BJ (cell line): ENCODE data around the gene CFAP46. TPM values are rescaled to one million over a fixed set of nuclear protein-coding genes. Genes with fewer than 3 reads are reported as not detected.

Experiments
- CTCF ChIA-PET: fragments of 350-600 bp; formaldehyde crosslinking; extraction: SDS; loops from one replicate; lab custom pipeline; 2021; ENCODE audit warnings: antibody characterized with exemption, inconsistent platforms; lab: Yijun Ruan, JAX
- POLR2A ChIA-PET: fragments of 300-600 bp; sonication (Branson Sonifier 250); formaldehyde crosslinking; extraction: SDS; loops from one replicate; lab custom pipeline; 2021; ENCODE audit warnings: antibody characterized with exemption; lab: Charles Lee
- DNase-seq: peaks from one replicate; pipeline ENCODE4 v3.0.0-alpha.2; 2011; ENCODE audit warnings: low read depth
- H3K27me3 ChIP-seq: 2 replicates; pipeline ENCODE4 v1.6.0; 2011; ENCODE audit warnings: low read length; ENCODE audit not compliant: control insufficient read depth, insufficient read depth
- H3K36me3 ChIP-seq: 2 replicates; pipeline ENCODE4 v1.5.1; 2011; ENCODE audit warnings: low read length; ENCODE audit not compliant: control insufficient read depth, insufficient read depth
- H3K4me3 ChIP-seq: 2 replicates; pipeline ENCODE4 v1.5.1; 2011; ENCODE audit warnings: low read depth, mild to moderate bottlenecking, control low read depth, low read length
- polyA plus RNA-seq: library from polyadenylated mRNA; depleted of rRNA; stranded (reverse); fragments of >200 nt; gene quantifications from 2 replicates; pipeline ENCODE4 v1.2.3, GENCODE V29; 2011
- TF ChIP-seq, protein P1 (sequence below): IDR thresholded peaks from 2 replicates; pipeline ENCODE4 v1.5.1; 2011; ENCODE audit warnings: low read depth, mild to moderate bottlenecking, control low read depth, inconsistent platforms, low read length, moderate library complexity; ENCODE audit not compliant: insufficient read depth

CFAP46 gene
- polyA plus RNA-seq, 1 experiment, result 1.8 TPM

DNA sequence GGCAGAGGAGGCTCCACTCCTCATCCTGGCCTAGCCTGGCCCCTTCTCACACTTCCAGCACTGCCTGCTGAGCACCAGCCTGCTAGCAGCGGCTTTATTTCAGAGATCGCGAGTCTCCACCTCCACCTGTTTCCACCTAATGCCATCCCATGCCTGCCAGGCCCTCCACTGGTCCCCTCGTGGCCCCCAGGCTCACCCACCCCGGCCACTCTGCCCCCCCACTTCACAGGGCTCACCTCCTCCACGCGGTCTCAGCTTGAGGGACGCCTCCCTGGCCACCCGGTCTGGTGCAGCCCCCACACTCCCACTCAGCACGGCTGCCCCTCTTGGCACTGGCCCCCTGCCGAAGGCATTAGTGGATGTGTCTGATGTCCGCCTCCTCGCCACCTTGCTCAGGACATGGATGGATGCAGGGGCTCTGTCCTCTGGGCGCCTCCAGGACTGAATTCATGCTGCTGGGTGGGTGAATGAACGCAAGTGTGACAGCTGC is 152.7 kb downstream of the CFAP46 start:
- DNase-seq, result no peak
- CTCF ChIA-PET, result no interaction called here
- POLR2A ChIA-PET, result no interaction called here
- Histone ChIP-seq H3K36me3 (no peaks in the 10 kb centered on the region), H3K4me3 (no peak overlapping the region), H3K27me3 (peaks cover 21% of the 10 kb centered on the region)
- TF ChIP-seq, protein P1, sequence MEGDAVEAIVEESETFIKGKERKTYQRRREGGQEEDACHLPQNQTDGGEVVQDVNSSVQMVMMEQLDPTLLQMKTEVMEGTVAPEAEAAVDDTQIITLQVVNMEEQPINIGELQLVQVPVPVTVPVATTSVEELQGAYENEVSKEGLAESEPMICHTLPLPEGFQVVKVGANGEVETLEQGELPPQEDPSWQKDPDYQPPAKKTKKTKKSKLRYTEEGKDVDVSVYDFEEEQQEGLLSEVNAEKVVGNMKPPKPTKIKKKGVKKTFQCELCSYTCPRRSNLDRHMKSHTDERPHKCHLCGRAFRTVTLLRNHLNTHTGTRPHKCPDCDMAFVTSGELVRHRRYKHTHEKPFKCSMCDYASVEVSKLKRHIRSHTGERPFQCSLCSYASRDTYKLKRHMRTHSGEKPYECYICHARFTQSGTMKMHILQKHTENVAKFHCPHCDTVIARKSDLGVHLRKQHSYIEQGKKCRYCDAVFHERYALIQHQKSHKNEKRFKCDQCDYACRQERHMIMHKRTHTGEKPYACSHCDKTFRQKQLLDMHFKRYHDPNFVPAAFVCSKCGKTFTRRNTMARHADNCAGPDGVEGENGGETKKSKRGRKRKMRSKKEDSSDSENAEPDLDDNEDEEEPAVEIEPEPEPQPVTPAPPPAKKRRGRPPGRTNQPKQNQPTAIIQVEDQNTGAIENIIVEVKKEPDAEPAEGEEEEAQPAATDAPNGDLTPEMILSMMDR, result no peak

- DNase-seq, result no peak
- ChIA-PET POLR2A (no interaction called here), CTCF (interaction anchor here (1.0 kb wide), 1 partner anchor 17 kb away, joined by 3 read pairs; no protein-coding TSS in a partner anchor)
- Histone ChIP-seq H3K4me3 (no peak overlapping the region), H3K27me3 (peaks cover 25% of the 10 kb centered on the region), H3K36me3 (no peaks in the 10 kb centered on the region)
- TF ChIP-seq, protein P1, result no peak
Observed at GRCh38 chr10:132788831-132789219, 153.5 kb downstream of the CFAP46 start.

GRCh38 chr10:132788180-132788830 is 154.1 kb downstream of the CFAP46 start:
- POLR2A ChIA-PET, result no interaction called here
- no peak overlapping the region for H3K4me3 ChIP-seq
- peaks cover 25% of the 10 kb centered on the region for H3K27me3 ChIP-seq
- no peaks in the 10 kb centered on the region; the same call in 1 of the 2 replicates for H3K36me3 ChIP-seq
- TF ChIP-seq, protein P1, result peak; percentile 30; the same call in 1 of the 2 replicates
- DNase-seq, result no peak
- CTCF ChIA-PET, result interaction anchor here (1.0 kb wide), 1 partner anchor 17 kb away, joined by 3 read pairs; no protein-coding TSS in a partner anchor

DNA sequence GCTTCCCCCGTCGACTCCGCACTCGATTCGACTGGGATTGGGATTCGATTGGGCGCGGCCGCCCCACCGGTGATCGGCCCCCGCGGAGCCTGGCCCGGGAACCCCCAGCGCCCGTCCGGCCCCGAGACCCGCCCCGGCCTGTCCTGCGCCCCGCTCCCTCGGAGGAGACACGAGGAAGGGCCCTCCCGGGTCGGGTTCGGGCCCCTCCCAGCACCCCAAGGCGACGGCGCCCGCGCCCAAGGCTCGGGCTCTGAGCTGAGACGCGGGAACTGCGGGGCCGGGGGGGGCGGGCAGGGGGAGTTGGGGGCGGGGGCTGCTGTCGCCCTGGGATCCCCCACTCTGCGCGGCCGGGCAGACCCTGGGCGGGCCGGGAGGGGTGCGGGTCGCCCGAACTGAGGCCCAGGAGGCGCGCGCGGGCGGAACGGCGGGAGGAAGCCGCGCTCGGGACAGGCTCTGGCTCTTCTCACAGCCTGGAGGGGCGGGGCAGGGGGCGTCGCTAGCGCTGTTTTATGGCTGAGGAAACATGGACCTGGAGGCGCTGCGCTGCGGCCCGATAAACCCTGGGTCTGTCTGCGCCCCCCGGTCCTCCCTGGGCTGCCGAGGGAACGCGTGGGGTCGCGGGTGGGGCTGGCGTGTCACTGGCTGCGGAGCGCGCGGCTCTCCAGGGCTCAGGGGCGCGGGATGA is 154.7 kb downstream of the CFAP46 start:
- ChIA-PET POLR2A (no interaction called here), CTCF (interaction anchor here (1.0 kb wide), 1 partner anchor 18 kb away, joined by 3 read pairs; no protein-coding TSS in a partner anchor)
- DNase-seq, result no peak
- H3K4me3 ChIP-seq, result no peak overlapping the region
- TF ChIP-seq, protein P1, result no peak
- peaks cover 25% of the 10 kb centered on the region for H3K27me3 ChIP-seq
- H3K36me3 ChIP-seq, result peaks cover 2% of the 10 kb centered on the region

DNA sequence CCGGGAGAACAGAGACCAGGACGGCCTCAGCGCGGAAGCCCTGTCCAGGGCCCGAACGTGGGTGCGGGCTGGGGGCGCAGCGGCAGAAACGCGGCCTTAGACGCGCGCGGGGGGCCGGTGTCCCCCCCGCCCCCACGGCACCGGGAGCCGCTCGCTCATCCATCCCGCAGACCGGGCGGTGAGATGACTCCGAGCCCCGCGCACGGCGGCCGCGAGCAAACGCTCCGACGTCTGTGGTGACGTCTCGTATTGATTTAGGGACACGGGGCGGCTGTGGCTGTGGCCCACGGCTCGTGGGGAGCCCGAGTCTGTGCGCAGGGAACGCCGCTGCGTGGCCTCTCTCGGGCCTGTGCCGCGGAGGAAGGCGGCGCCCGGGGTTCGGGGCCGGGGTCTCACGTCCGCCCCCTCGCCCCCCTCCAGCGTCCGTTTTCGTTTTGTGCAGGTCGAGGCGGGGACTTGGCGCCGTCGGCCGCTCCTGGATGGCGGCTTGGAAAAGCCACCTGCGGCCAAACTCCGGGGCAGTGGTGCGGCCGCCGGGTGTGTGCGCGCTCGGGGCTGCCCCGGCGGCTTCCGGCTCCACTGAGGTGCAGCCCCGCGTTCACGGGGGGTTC is 155.4 kb downstream of the CFAP46 start:
- CTCF ChIA-PET, result no interaction called here
- TF ChIP-seq, protein P1, result no peak
- Histone ChIP-seq H3K36me3 (peaks cover 2% of the 10 kb centered on the region), H3K27me3 (peaks cover 25% of the 10 kb centered on the region), H3K4me3 (no peak overlapping the region)
- POLR2A ChIA-PET, result no interaction called here
- no peak for DNase-seq
